ENCODE measurements around the gene ATP6V0C. TPM values are rescaled to one million over a fixed set of nuclear protein-coding genes. Genes with fewer than 3 reads are reported as not detected.

The ATP6V0C gene
- total RNA-seq, 4 donors from 2014 or later, result 26.4 to 98.9 (median 81.8) TPM

GRCh38 chr16:2468725-2469398 is 44.9 kb upstream of the ATP6V0C start:
- TF ChIP-seq CTCF (IDR thresholded peaks at IDR 0.05; ENCODE audit: low read depth), result no peak

DNA sequence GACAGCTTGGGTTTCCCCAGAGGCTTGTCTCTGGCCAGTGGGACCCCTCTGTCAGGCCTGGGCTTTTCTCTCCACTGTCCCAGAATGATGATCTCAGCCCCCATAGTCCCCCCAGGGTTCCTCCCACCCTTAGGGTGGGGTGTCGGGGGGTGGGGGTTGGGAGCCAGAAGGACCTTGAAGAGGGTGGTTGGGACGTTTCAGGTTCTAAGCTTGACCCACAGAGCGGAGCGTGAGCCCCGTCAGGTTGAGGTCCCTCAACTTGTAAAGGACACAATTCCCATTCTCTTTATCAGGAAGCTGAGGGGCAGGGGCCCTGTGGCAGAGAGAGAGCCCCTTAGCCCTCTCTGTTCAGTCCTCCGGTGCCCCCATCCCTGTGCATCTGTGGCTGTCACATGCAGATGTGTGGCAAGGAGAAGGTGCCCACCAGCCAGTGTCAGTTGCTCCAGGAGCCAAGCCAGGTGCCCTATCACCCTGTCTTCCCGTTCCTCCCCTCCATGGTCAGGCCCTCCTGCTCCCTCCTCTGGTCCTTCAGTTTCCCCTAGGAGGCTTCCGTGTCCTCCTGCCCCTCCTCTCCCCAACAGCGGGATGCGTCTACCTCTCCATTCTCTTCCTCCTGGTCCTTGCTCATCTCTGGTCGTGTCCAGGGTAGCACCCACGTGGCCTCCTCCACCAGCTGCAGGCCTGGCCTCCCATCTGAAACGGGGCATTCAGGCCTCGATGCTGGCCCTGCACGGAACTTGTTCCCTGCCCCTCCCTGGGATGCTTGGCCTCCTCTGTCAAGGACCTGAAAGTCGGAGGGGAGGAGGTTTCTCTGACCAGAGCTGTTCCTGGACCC is 44.1 kb upstream of the ATP6V0C start:
- TF ChIP-seq CTCF (IDR thresholded peaks at IDR 0.05; ENCODE audit: low read depth), result no peak

DNA sequence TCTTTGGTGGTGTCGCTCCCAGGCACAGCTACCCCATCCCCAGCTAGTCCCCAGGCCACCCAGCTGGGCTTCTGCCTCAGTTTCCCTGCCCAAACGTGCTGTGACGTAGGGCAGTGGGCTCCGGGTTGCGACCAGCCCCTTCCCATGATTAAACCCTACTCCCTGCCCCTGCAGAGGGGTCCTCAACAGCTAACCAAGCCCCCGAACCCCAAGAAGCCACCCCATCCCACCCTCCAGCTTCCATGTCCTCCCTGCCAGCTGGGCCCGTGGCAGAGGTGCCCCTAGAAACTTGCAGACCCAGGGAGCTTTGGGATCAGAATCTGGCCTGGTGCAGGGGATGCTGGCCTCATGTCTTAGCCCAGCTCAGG is 43.5 kb upstream of the ATP6V0C start:
- TF ChIP-seq CTCF (IDR thresholded peaks at IDR 0.05; ENCODE audit: low read depth), result no peak

GRCh38 chr16:2470603-2471015 is 43.1 kb upstream of the ATP6V0C start:
- TF ChIP-seq CTCF (IDR thresholded peaks at IDR 0.05; ENCODE audit: low read depth), result no peak

GRCh38 chr16:2471016-2471652 is 42.6 kb upstream of the ATP6V0C start, which contains the start of gene NTN3:
Gene NTN3 (plus strand): TSS chr16:2471297. CDS start chr16:2471702, 405 bp downstream.
- no peak for TF ChIP-seq CTCF (IDR thresholded peaks at IDR 0.05; ENCODE audit: low read depth)

- no peak for TF ChIP-seq CTCF (IDR thresholded peaks at IDR 0.05; ENCODE audit: low read depth)
Observed at GRCh38 chr16:2471653-2472487, 41.9 kb upstream of the ATP6V0C start.
